Ovary (tissue), 9 donors: ENCODE results near the gene EBF3. TPM values are rescaled to one million over a fixed set of nuclear protein-coding genes. Genes with fewer than 3 reads are reported as not detected.

ENCODE experiments used
- DNase-seq, 5 donors: peaks; one replicate each; pipeline ENCODE4 v3.0.0-alpha.2; 2019 to 2020
- H3K27ac ChIP-seq, 2 donors: fragments of 200-600 bp; one replicate each; pipeline versions ENCODE4 v1.5.1 to v1.8.0; 2019 to 2022
- H3K27me3 ChIP-seq: fragments of 200-600 bp; one replicate; pipeline ENCODE4 v1.8.0; 2022
- H3K36me3 ChIP-seq: fragments of 200-600 bp; sonication (generic); one replicate; pipeline ENCODE4 v1.5.1; 2019
- H3K4me1 ChIP-seq: one replicate; pipeline ENCODE4 v1.8.1; 2013; ENCODE audit warnings: mild to moderate bottlenecking, moderate library complexity; ENCODE audit not compliant: insufficient read depth
- H3K4me3 ChIP-seq: fragments of 200-600 bp; sonication (generic); one replicate; pipeline ENCODE4 v1.5.1; 2017
- H3K9me3 ChIP-seq, 2 donors: fragments of 200-600 bp in 1 of 2; sonication (generic) in 1 of 2; one replicate each; pipeline versions ENCODE4 v1.5.1 to v1.8.1; 2013 to 2019; ENCODE audit warnings: mild to moderate bottlenecking in 1 of 2, moderate library complexity in 1 of 2
- EP300 ChIP-seq: sonication (generic); formaldehyde crosslinking; IDR thresholded peaks from one replicate; pipeline ENCODE4 v1.6.1; 2017; ENCODE audit warnings: antibody characterized with exemption
- POLR2A ChIP-seq: fragments of 450-650 bp; IDR thresholded peaks from one replicate; pipeline ENCODE4 v1.6.1; 2017; ENCODE audit warnings: antibody characterized with exemption, mild to moderate bottlenecking, moderate library complexity
- WGBS, 3 donors: extraction: QIAGEN DNeasy Blood & Tissue Kit in 1 of 3; methylation state at CpG; one replicate each; pipeline versions ENCODE4 v1.1.5 to v1.1.7; 2013 to 2017; 5-methylcytosine and 5-hydroxymethylcytosine counted together
- intact Hi-C, 4 donors: fragments of 100-400 bp; cut with DNase I; formaldehyde crosslinking; loops; one replicate each; pipeline versions ENCODE4 v1.11.0 to v1.15.1; 2022 to 2023
- polyA plus RNA-seq, 2 donors: library from polyadenylated mRNA; stranded (reverse); fragments of 200-250 nt in 1 of 2; fragments of 350-450 nt in 1 of 2; fragmentation: Illumina TruSeq in 1 of 2; extraction: RNeasy Lipid Tissue Mini Kit (QIAGEN cat#74804) in 1 of 2; gene quantifications; one replicate each; pipeline ENCODE4 v1.2.3, GENCODE V29; 2013 to 2014
- total RNA-seq, 7 donors: library from RNA; depleted of rRNA in 2 of 7; stranded (reverse); fragments of >200 nt in 2 of 7; fragmentation: NEBNext Ultra II Directional in 3 of 7; extraction: Animal tissue kit (Norgen Biotek cat#: 25700) in 3 of 7; gene quantifications; one replicate each; pipeline versions ENCODE4 v1.1.0 to v1.2.4, GENCODE V29; 2016 to 2023
- TF ChIP-seq, protein P1 (sequence below), 3 donors: fragments of 450-650 bp in 2 of 3; fragments of 200-600 bp in 1 of 3; IDR thresholded peaks; one replicate each; pipeline versions ENCODE4 v1.5.1 to v1.8.0; 2016 to 2022; ENCODE audit warnings: antibody characterized with exemption in 3 of 3, mild to moderate bottlenecking in 1 of 3
- donor health status: DM: no; HTN: no; CAD: no; lungs with moderate emphysema.
- donor health status: DM: no; HTN: no; CAD: no.
- donor health status: Bipolar disorder and iron deficiency.
- donor health status: DM: yes; HTN: yes; CAD: no.
- donor health status: DM: no; HTN: no; CAD: no.
- donor health status: DM: yes; HTN: yes; CAD: no.

The EBF3 gene
- total and polyA plus RNA-seq, 9 donors: 0.15 to 3.6 (median 0.79) TPM

DNA sequence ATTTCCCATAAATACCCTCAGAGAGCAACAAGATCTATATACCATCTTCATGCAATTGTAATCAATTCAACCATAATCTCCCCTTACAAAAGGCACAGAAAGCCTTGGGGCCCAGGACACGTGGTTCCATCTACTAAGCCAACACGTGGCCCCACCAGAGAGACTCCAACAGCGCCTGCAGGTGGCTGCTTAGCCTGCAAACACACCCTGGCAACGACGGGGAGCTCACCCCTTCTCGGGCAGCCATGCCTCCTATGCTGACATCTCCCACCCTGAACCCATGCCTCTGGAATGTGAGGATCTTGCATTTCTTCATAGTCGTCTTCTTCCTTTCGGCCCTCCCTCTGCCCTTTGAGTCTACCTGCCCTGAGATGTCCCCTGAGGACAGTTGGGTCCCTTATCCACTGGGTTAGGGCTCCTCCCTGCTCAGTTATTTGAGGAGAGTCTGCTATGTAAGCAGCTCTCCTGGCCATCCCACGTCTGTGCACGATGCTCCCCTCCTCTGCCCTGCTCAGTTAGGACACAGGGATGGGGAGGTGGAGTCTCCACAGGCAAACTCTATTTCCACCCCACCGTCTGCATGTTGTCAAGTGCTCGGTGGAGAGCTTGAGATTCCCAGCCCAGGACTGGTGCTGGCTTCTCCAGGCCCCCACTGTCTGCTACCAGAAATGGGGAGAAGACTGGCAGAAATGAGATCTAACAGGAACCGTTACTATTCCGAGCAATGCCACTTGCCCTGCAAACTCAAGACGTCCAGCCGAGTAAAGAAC lies 36.5 kb downstream of the EBF3 start:
- TF ChIP-seq EP300: no peak
- peak in 1 of 5 donors; percentile 5 for DNase-seq
- H3K27ac ChIP-seq: no peak overlapping the region
- no peaks in the 10 kb centered on the region for H3K27me3 ChIP-seq
- no peaks in the 10 kb centered on the region for H3K36me3 ChIP-seq
- intact Hi-C loops: no loop called here
- H3K9me3 ChIP-seq: no peaks in the 10 kb centered on the region
- no peaks in the 10 kb centered on the region for H3K4me1 ChIP-seq
- 73 to 79% (median 76%) methylated on average over 16 of the region's 16 CpGs for WGBS, 3 donors
- H3K4me3 ChIP-seq: no peak overlapping the region

DNA sequence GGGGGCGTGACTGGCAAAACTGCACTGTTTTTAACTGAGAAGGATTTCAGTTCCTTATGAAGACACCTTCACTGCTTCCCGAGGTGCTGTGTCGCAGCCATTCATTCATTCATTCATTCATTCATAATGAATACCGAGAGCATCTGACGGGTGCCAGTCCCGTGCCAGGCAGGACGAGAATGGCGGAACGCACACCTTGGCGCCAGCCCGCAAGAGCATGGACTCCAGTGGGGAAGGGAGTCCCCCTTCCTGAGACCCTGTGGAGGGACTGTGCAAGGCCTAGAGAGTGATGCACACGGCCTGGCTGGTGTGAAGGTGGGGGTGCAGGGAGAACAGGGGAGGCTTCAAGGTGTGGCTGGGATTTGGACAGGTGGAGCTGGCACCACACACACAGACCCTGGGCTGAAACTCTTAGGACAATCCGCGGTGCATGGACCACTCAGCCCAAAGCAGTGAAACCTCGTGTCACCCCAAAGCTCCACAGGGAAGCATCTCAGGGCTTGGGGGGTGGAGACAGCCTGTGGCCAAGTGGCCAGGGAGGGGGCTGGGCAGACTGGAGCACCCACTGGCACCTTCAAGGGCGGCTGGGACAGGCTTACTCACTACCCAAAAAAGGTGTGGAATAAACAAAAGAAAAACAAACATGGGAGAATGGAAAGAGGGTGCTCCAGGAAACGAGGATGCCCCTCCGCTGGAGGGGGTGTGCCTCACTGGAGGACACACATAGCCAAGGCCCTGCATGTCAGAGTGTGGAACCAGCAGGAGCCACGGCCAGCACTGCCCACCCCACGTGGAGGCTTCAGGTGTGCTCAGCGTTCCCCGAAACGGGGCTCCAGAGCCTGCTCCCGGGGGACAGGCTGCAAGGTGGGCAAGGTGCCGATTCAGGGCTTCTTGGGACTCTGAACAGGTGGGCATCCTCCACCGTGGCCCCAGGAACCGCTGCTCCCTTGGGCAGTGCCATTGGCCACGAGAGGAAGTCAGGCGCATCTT lies 37.7 kb downstream of the EBF3 start:
- H3K36me3 ChIP-seq: no peaks in the 10 kb centered on the region
- TF ChIP-seq, protein P1, sequence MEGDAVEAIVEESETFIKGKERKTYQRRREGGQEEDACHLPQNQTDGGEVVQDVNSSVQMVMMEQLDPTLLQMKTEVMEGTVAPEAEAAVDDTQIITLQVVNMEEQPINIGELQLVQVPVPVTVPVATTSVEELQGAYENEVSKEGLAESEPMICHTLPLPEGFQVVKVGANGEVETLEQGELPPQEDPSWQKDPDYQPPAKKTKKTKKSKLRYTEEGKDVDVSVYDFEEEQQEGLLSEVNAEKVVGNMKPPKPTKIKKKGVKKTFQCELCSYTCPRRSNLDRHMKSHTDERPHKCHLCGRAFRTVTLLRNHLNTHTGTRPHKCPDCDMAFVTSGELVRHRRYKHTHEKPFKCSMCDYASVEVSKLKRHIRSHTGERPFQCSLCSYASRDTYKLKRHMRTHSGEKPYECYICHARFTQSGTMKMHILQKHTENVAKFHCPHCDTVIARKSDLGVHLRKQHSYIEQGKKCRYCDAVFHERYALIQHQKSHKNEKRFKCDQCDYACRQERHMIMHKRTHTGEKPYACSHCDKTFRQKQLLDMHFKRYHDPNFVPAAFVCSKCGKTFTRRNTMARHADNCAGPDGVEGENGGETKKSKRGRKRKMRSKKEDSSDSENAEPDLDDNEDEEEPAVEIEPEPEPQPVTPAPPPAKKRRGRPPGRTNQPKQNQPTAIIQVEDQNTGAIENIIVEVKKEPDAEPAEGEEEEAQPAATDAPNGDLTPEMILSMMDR (IDR thresholded peaks at IDR 0.05): no peak
- no peaks in the 10 kb centered on the region for H3K9me3 ChIP-seq
- no peaks in the 10 kb centered on the region for H3K4me1 ChIP-seq
- DNase-seq: peak in 1 of 5 donors; percentile 23
- H3K27ac ChIP-seq: no peak overlapping the region
- intact Hi-C loops: no loop called here
- WGBS, 3 donors: 76 to 82% (median 80%) methylated on average over 29 of the region's 29 CpGs
- H3K4me3 ChIP-seq: no peak overlapping the region
- H3K27me3 ChIP-seq: no peaks in the 10 kb centered on the region

DNA sequence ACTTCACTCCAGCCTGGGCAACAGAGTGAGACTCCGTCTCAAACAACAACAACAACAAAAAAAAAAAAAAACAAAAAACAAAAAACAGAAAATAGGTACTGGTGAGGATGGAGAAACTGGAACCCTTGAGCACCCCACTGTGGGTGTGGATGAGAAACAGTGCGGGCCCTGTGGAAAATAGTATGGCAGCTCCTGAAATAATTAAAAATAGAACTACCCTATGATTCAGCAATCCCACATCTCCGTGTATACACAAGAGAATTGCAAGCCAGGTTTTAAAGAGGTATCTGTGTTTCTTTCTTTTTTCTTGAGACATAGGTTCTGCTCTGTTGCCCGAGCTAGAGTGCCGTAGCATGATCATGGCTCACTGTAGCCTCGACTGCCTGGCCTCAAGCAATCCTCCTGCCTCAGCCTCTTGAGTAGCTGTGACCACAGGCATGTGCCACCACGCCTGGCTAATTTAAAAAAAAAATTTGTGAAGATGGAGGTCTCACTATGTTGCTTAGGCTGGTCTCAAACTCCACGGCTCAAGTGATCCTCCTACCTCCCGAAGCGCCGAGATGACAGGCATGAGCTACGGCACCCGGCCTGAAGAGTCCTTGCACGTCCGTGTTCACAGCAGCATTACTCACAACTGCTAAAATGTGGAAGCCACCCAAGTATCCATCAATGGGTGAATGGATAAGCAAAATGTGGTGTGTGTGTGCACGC lies 39.5 kb downstream of the EBF3 start:
- intact Hi-C loops: no loop called here
- Histone ChIP-seq H3K4me1 (no peaks in the 10 kb centered on the region), H3K27ac (no peak overlapping the region), H3K36me3 (no peaks in the 10 kb centered on the region), H3K27me3 (no peaks in the 10 kb centered on the region), H3K9me3 (no peaks in the 10 kb centered on the region), H3K4me3 (no peak overlapping the region)
- WGBS, 3 donors: 80 to 85% (median 81%) methylated on average over 16 of the region's 16 CpGs
- TF ChIP-seq EP300: no peak
- TF ChIP-seq POLR2A: no peak
- TF ChIP-seq, protein P1 (IDR thresholded peaks at IDR 0.05): no peak
- peak in 1 of 5 donors; percentile 9 for DNase-seq

DNA sequence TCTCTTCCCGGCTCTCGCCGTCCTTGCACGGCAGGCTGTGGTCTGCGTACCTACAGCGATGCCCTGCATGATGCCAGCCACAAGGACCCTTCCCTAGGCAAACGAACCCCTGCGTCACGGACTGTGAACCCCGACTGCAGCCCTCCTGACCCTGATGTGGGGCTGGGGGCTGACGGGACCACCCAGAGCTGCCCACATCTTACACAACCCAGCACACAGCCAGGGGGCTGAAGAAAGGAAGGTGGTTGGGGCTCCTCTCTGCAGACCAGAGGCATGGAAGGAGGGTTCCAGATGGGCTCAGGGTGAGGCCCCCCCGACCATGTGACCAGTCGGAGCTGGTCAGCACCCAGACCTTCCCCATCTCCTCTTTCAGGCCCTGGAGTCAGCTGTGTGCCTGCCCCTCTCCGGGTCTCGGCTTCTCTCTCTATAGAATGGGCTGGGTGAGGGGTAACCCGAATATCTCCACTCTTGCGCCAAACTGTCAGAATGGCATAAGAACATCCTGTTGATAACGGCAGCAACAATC lies 41.4 kb downstream of the EBF3 start:
- 90 to 92% (median 91%) methylated on average over 18 of the region's 18 CpGs for WGBS, 3 donors
- Histone ChIP-seq H3K27ac (no peak overlapping the region), H3K4me1 (no peaks in the 10 kb centered on the region), H3K27me3 (no peaks in the 10 kb centered on the region), H3K4me3 (no peak overlapping the region), H3K36me3 (no peaks in the 10 kb centered on the region), H3K9me3 (no peaks in the 10 kb centered on the region)
- DNase-seq: peak in 1 of 5 donors; percentile 9
- no peak for TF ChIP-seq POLR2A
- TF ChIP-seq, protein P1 (IDR thresholded peaks at IDR 0.05): no peak
- no peak for TF ChIP-seq EP300
- intact Hi-C loops: no loop called here
